Skeletal muscle cell (primary cell): ENCODE results near the gene NHEJ1.

Source experiments
- DNase-seq: peaks from one replicate; pipeline ENCODE4 v3.0.0-alpha.2; 2010; ENCODE audit warnings: low read depth
- H3K4me3 ChIP-seq: 2 replicates; pipeline ENCODE4 v1.5.1; 2011; ENCODE audit warnings: low read depth, mild to moderate bottlenecking, control low read depth, low read length, moderate library complexity

The NHEJ1 gene

GRCh38 chr2:219169930-219170654 is 9.5 kb upstream of the NHEJ1 start, which contains the start of gene SLC23A3:
TSS of gene SLC23A3 (minus strand) at chr2:219170029. CDS start at chr2:219169984, 45 bp downstream.
- DNase-seq = no peak

GRCh38 chr2:219168932-219169331 is 8.3 kb upstream of the NHEJ1 start:
- no peak for DNase-seq
- H3K4me3 ChIP-seq = no peak overlapping the region

More at GRCh38 chr2:219169930-219170654, 9.5 kb upstream of the NHEJ1 start, which contains the start of gene SLC23A3:
- H3K4me3 ChIP-seq = no peak within 1 kb of the TSS

GRCh38 chr2:219168526-219168925 is 7.9 kb upstream of the NHEJ1 start:
- no peak overlapping the region for H3K4me3 ChIP-seq
- DNase-seq = no peak

- H3K4me3 ChIP-seq = no peak overlapping the region
- DNase-seq = no peak
These were observed 7.4 kb upstream of the NHEJ1 start for GRCh38 chr2:219167997-219168396.

- DNase-seq = no peak
- no peak overlapping the region for H3K4me3 ChIP-seq
These were observed 4.7 kb upstream of the NHEJ1 start for GRCh38 chr2:219165058-219165911.

- no peak overlapping the region for H3K4me3 ChIP-seq
- no peak for DNase-seq
These were observed 2.5 kb upstream of the NHEJ1 start for GRCh38 chr2:219163156-219163555.

- H3K4me3 ChIP-seq = peak overlapping the region; percentile 57
- no peak for DNase-seq
These were observed 482 bp upstream of the NHEJ1 start for GRCh38 chr2:219161097-219161496.

- no peak for DNase-seq
These were observed 837 bp downstream of the NHEJ1 start for GRCh38 chr2:219159771-219160185.

GRCh38 chr2:219158586-219158985 is 2.0 kb downstream of the NHEJ1 start:
- H3K4me3 ChIP-seq = no peak overlapping the region
- no peak for DNase-seq

More at GRCh38 chr2:219159771-219160185, 837 bp downstream of the NHEJ1 start:
- peak overlapping the region; percentile 57 for H3K4me3 ChIP-seq

- no peak overlapping the region for H3K4me3 ChIP-seq
- no peak for DNase-seq
These were observed 2.6 kb downstream of the NHEJ1 start for GRCh38 chr2:219158025-219158424.

- DNase-seq = no peak
- no peak overlapping the region for H3K4me3 ChIP-seq
These were observed 3.2 kb downstream of the NHEJ1 start for GRCh38 chr2:219157396-219157795.

GRCh38 chr2:219155054-219155644 is 5.5 kb downstream of the NHEJ1 start:
- H3K4me3 ChIP-seq = no peak overlapping the region
- no peak for DNase-seq

- no peak for DNase-seq
- no peak overlapping the region for H3K4me3 ChIP-seq
These were observed 10.9 kb downstream of the NHEJ1 start for GRCh38 chr2:219149667-219150066.

GRCh38 chr2:219142329-219142728 is 18.3 kb downstream of the NHEJ1 start:
- DNase-seq = peak; percentile 28
- no peak overlapping the region for H3K4me3 ChIP-seq

GRCh38 chr2:219140722-219141121 is 19.9 kb downstream of the NHEJ1 start:
- no peak for DNase-seq
- H3K4me3 ChIP-seq = no peak overlapping the region

GRCh38 chr2:219133976-219134375 is 26.6 kb downstream of the NHEJ1 start:
- H3K4me3 ChIP-seq = no peak overlapping the region
- DNase-seq = no peak

GRCh38 chr2:219131744-219132143 is 28.9 kb downstream of the NHEJ1 start:
- no peak overlapping the region for H3K4me3 ChIP-seq
- no peak for DNase-seq

- no peak overlapping the region for H3K4me3 ChIP-seq
- no peak for DNase-seq
These were observed 29.3 kb downstream of the NHEJ1 start for GRCh38 chr2:219131327-219131726.

GRCh38 chr2:219129589-219129988 is 31.0 kb downstream of the NHEJ1 start:
- no peak for DNase-seq
- H3K4me3 ChIP-seq = no peak overlapping the region

GRCh38 chr2:219128396-219128795 is 32.2 kb downstream of the NHEJ1 start:
- no peak overlapping the region for H3K4me3 ChIP-seq
- DNase-seq = no peak
